ENCODE results near the gene LDAH.

DNA sequence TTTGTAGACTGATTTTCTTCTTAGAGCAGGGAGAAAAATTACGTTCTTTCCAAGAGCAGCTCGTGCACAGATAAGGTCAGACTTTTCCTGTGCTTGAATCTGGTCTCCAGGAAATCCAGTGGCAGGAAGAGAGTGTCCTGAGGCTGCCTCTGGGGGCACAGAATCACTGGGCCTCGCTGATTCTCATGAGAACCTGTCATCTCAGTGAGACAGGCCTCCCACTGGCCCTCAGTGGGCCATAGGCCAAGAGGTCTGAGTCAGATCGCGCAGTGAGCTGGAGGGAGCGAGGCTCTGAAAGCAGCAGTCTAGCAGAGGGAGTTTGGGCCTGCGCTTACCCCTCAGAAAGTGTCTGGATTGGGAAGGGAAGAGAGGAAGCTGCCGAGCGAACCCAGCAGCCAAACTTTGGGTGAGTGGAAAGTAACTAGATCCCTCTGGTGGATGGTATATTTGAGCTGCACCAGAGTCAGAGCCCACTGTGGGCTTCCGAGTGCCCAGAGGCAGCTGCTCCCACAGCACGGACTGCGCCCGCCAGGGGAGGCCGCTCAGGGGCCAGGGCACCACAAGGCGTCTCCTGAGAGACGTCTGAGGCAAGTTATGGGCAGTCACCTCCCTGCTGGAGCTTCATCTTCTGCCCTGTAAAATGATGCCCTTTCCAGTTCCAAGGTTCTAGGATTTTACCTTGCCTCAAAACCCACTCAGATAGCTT lies 147.8 kb downstream of the LDAH start:
- TF ChIP-seq, protein P1, sequence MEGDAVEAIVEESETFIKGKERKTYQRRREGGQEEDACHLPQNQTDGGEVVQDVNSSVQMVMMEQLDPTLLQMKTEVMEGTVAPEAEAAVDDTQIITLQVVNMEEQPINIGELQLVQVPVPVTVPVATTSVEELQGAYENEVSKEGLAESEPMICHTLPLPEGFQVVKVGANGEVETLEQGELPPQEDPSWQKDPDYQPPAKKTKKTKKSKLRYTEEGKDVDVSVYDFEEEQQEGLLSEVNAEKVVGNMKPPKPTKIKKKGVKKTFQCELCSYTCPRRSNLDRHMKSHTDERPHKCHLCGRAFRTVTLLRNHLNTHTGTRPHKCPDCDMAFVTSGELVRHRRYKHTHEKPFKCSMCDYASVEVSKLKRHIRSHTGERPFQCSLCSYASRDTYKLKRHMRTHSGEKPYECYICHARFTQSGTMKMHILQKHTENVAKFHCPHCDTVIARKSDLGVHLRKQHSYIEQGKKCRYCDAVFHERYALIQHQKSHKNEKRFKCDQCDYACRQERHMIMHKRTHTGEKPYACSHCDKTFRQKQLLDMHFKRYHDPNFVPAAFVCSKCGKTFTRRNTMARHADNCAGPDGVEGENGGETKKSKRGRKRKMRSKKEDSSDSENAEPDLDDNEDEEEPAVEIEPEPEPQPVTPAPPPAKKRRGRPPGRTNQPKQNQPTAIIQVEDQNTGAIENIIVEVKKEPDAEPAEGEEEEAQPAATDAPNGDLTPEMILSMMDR (IDR thresholded peaks at IDR 0.05), result no peak
- TF ChIP-seq POLR2AphosphoS5 (IDR thresholded peaks at IDR 0.05) (no peak), POLR2A (IDR thresholded peaks at IDR 0.05) (no peak)

Measured in sigmoid colon (tissue), 4 donors.